Breast epithelium (tissue), 4 donors: ENCODE data around the gene NPC1L1. TPM values are rescaled to one million over a fixed set of nuclear protein-coding genes. Genes with fewer than 3 reads are reported as not detected.

Experiments used
- DNase-seq, 2 donors: peaks; one replicate each; pipeline ENCODE4 v3.0.0-alpha.2; 2019; ENCODE audit warnings: low spot score in 2 of 2
- H3K27ac ChIP-seq, 2 donors: fragments of 200-600 bp; sonication (generic) in 1 of 2; one replicate each; pipeline ENCODE4 v1.5.1; 2016 to 2019; ENCODE audit warnings: mild to moderate bottlenecking in 1 of 2
- H3K27me3 ChIP-seq, 2 donors: fragments of 200-600 bp; sonication (generic) in 1 of 2; one replicate each; pipeline versions ENCODE4 v1.5.1 to v1.6.0; 2017 to 2019; ENCODE audit warnings: control low read depth in 1 of 2, mild to moderate bottlenecking in 1 of 2
- H3K36me3 ChIP-seq: fragments of 200-600 bp; one replicate; pipeline ENCODE4 v1.5.1; 2019
- H3K4me1 ChIP-seq, 2 donors: fragments of 200-600 bp; sonication (generic); one replicate each; pipeline ENCODE4 v1.5.1; 2016 to 2019; ENCODE audit warnings: control low read depth in 1 of 2
- H3K4me3 ChIP-seq, 3 donors: fragments of 200-600 bp; sonication (generic); 1 replicate in 2 of 3; 2 replicates in 1 of 3; pipeline ENCODE4 v1.5.1; 2016 to 2019; ENCODE audit warnings: mild to moderate bottlenecking in 3 of 3, moderate library complexity in 2 of 3
- H3K9me3 ChIP-seq, 2 donors: fragments of 200-600 bp; sonication (generic) in 1 of 2; one replicate each; pipeline ENCODE4 v1.5.1; 2016 to 2019; ENCODE audit warnings: control low read depth in 1 of 2
- POLR2A ChIP-seq: fragments of 450-650 bp; IDR thresholded peaks from one replicate; pipeline ENCODE4 v1.6.1; 2016; ENCODE audit warnings: antibody characterized with exemption, mild to moderate bottlenecking, moderate library complexity
- POLR2AphosphoS5 ChIP-seq, 3 donors: sonication (generic); formaldehyde crosslinking; IDR thresholded peaks; one replicate each; pipeline ENCODE4 v1.6.1; 2017; ENCODE audit warnings: antibody characterized with exemption in 3 of 3
- intact Hi-C: fragments of 100-400 bp; cut with DNase I; formaldehyde crosslinking; loops from one replicate; pipeline ENCODE4 v1.15.1; 2023; ENCODE audit warnings: low total_unique reads
- total RNA-seq, 3 donors: library from RNA; depleted of rRNA; stranded (reverse); fragments of >200 nt; gene quantifications; one replicate each; pipeline ENCODE4 v1.1.0, GENCODE V29; 2016
- TF ChIP-seq, protein P1 (sequence below), 3 donors: fragments of 450-650 bp; IDR thresholded peaks; one replicate each; pipeline ENCODE4 v1.5.1; 2016 to 2017; ENCODE audit warnings: antibody characterized with exemption in 3 of 3, mild to moderate bottlenecking in 3 of 3, moderate library complexity in 3 of 3

Gene NPC1L1
- total RNA-seq, 3 donors from 2014 or later: 0.16 to 0.33 (median 0.29) TPM

DNA sequence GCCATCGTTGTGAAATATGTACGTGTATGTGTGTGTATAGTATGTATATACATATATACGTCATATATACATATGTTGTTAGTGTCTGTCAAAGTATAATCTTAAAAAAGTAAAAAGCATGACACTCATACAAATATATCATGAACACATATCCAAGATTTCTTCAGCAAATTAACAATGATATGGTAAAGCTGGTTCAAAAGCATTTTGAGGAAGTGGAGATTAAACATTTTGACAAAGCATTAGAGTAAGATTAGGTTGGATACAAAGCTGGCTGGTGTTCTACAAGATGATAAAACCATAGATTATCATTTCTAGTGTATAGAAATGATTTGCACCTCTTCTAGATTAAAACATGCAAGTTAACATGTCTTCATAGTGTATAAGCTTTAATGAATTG, 49.9 kb downstream of the NPC1L1 start:
- Histone ChIP-seq H3K9me3 (no peaks in the 10 kb centered on the region), H3K27ac (peak overlapping the region; percentile 98 to 99), H3K4me1 (peaks cover 5 to 10% of the 10 kb centered on the region in 2 donors), H3K36me3 (no peaks in the 10 kb centered on the region), H3K27me3 (peaks cover 0 to 5% of the 10 kb centered on the region in 2 donors), H3K4me3 (peak overlapping the region; percentile 86 to 96 (median 91))
- intact Hi-C loops: no loop called here
- TF ChIP-seq POLR2A: no peak
- TF ChIP-seq, protein P1, sequence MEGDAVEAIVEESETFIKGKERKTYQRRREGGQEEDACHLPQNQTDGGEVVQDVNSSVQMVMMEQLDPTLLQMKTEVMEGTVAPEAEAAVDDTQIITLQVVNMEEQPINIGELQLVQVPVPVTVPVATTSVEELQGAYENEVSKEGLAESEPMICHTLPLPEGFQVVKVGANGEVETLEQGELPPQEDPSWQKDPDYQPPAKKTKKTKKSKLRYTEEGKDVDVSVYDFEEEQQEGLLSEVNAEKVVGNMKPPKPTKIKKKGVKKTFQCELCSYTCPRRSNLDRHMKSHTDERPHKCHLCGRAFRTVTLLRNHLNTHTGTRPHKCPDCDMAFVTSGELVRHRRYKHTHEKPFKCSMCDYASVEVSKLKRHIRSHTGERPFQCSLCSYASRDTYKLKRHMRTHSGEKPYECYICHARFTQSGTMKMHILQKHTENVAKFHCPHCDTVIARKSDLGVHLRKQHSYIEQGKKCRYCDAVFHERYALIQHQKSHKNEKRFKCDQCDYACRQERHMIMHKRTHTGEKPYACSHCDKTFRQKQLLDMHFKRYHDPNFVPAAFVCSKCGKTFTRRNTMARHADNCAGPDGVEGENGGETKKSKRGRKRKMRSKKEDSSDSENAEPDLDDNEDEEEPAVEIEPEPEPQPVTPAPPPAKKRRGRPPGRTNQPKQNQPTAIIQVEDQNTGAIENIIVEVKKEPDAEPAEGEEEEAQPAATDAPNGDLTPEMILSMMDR (IDR thresholded peaks at IDR 0.05): no peak
- no peak for TF ChIP-seq POLR2AphosphoS5 (IDR thresholded peaks at IDR 0.05)
- no peak for DNase-seq

DNA sequence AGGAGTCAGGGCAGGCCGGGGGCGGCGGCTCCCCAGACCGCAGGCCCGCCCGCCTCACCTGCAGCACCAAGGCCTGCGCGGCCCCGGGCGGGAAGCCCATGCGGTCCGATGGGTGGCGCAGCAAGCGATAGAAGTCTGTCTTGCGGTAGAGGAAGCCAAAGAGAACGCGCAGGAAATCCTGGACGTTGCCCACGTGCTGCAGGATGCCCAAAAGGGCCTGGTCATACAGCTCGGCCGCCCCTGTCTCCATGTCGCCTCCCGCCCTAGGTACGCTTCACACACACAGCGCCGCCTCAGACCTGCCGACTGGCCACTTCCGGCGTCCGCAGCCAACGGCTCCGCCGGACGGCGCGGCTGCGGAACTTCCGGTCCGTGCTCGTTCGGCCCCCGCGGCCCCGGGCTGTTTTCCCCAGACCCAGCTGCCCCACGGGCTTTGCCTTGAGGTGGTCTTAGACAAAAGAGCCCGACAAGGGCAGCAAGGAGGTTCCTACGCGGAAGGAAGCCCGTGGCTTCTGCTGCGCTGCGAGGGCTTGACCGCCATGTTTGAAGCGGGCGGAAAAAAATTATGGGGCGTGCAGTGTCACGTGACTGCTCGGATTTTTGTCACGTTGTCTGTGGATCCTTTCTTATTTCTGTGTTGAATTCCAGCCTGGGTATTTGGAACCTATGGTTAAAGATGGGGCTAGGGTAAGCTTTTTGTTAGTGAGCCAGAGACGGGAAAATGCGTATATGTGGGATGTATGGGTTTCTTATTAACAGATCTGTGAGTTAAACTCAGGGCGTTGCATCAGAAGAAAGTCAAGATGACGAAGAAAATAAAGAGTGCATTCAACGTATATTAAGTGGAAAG, 50.6 kb downstream of the NPC1L1 start, which contains the start of gene NUDCD3:
TSS of gene NUDCD3 (minus strand) at position 308 of the 850 bp plus-strand sequence. CDS start at position 250, 58 bp downstream.
- H3K9me3 ChIP-seq: no peaks in the 10 kb centered on the region
- H3K4me1 ChIP-seq: peaks cover 5 to 10% of the 10 kb centered on the region in 2 donors
- H3K36me3 ChIP-seq: no peaks in the 10 kb centered on the region
- peak within 1 kb of the TSS; percentile 86 to 96 (median 91) for H3K4me3 ChIP-seq
- intact Hi-C loops: no loop called here
- H3K27ac ChIP-seq: peak within 1 kb of the TSS; percentile 98 to 99
- peak; percentile 73 to 80 for DNase-seq
- peaks cover 0 to 5% of the 10 kb centered on the region in 2 donors for H3K27me3 ChIP-seq
- TF ChIP-seq POLR2AphosphoS5 (IDR thresholded peaks at IDR 0.05) (peak; percentile 68 to 71 (median 70)), POLR2A (no peak)

DNA sequence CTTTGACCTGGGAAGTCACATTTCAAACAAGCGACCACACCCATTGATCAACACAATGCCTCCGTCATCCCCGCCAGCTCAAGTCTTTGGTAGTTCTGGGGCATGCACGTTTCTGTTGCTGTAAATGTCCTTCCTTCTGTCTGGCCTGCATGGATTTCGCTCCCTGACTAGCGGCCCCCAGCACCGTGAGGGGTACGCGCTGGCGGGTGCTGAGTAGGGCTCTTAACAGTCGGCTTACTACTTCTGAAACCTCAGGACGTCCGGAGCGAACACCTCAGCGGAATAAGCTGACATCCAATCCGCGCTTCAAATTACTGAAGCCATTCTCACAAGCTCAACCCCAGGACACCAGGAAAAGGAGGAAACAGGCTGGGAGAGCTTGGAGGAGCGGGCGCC, 51.2 kb downstream of the NPC1L1 start:
- peaks cover 5 to 10% of the 10 kb centered on the region in 2 donors for H3K4me1 ChIP-seq

DNA sequence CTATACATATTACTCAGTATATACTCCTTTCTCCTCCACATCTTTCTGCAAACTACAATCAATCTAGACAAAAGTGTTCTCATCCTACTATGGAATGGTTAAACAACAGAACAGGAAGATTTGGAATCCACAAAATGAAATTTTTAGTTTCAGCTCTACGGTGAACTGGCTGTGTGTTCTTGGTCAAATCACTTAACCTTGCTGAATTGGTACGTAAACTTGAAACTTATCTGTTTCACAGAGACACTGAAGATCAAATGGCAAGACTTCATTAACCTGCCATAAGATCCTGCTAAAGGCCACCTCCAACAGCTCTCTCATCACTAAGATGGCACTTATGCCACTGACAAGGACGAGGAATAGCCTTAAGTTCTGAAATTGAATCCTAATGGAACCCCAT, 52.2 kb downstream of the NPC1L1 start:
- Histone ChIP-seq H3K27me3 (peaks cover 0 to 5% of the 10 kb centered on the region in 2 donors), H3K9me3 (no peaks in the 10 kb centered on the region), H3K4me3 (peak overlapping the region; percentile 86 to 96 (median 91)), H3K4me1 (peaks cover 5 to 10% of the 10 kb centered on the region in 2 donors), H3K36me3 (no peaks in the 10 kb centered on the region), H3K27ac (no peak overlapping the region)
- TF ChIP-seq POLR2A (no peak), POLR2AphosphoS5 (IDR thresholded peaks at IDR 0.05) (no peak)
- TF ChIP-seq, protein P1 (IDR thresholded peaks at IDR 0.05): no peak
- no peak for DNase-seq
- intact Hi-C loops: no loop called here

More for the DNA sequence above, 51.2 kb downstream of the NPC1L1 start:
- H3K36me3 ChIP-seq: no peaks in the 10 kb centered on the region
- peak overlapping the region; percentile 86 to 96 (median 91) for H3K4me3 ChIP-seq
- peaks cover 0 to 5% of the 10 kb centered on the region in 2 donors for H3K27me3 ChIP-seq
- intact Hi-C loops: no loop called here
- no peaks in the 10 kb centered on the region for H3K9me3 ChIP-seq
- TF ChIP-seq, protein P1 (IDR thresholded peaks at IDR 0.05): no peak
- DNase-seq: no peak
- peak overlapping the region; percentile 98 to 99 for H3K27ac ChIP-seq

DNA sequence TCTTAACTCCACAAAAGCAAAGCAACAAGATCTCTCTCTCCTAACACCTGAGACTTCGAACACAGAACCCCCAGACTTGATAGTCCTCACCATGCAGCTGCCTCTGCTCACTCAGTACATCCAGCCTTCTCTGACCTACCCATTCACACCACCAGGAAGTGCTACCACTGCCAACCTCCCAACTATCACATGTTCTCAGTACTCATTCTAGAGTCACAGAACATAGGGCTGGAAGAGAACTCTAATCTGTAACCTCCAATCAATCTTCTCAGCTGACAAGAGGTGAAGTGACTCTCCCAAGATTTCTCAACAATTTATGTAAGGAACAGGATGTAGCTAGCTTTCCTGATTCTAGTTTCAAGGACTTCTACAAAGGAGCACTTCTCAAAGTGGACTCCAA, 54.4 kb downstream of the NPC1L1 start:
- Histone ChIP-seq H3K9me3 (peaks cover 0 to 8% of the 10 kb centered on the region in 2 donors), H3K27me3 (no peaks in the 10 kb centered on the region), H3K4me3 (no peak overlapping the region), H3K27ac (no peak overlapping the region), H3K4me1 (peaks cover 5 to 10% of the 10 kb centered on the region in 2 donors), H3K36me3 (no peaks in the 10 kb centered on the region)
- DNase-seq: no peak
- intact Hi-C loops: no loop called here
- TF ChIP-seq POLR2A: no peak
- no peak for TF ChIP-seq POLR2AphosphoS5 (IDR thresholded peaks at IDR 0.05)
- TF ChIP-seq, protein P1 (IDR thresholded peaks at IDR 0.05): no peak
